Motor neuron (in vitro differentiated cells): ENCODE results near the gene VAMP1. TPM values are rescaled to one million over a fixed set of nuclear protein-coding genes. Genes with fewer than 3 reads are reported as not detected.
"Not testable (repeated sequence)": the region's sequence is repeated elsewhere in the genome, so short reads cannot be mapped to it uniquely, and the experiment has no call there.

ENCODE experiments used
- ATAC-seq, 8 experiments: fragments of 200-7000 bp; cut with Tn5 transposase; replicated peaks in 6 of 8; 2 replicates each; pipeline ENCODE4 v1.8.0; 2021; ENCODE audit warnings: mild to moderate bottlenecking in 8 of 8, moderate library complexity in 8 of 8
- H3K27ac ChIP-seq, 2 donors: fragments of 250-450 bp; sonication (Bioruptor Pico); 2 replicates each; pipeline ENCODE4 v1.9.0; 2021; ENCODE audit warnings: antibody characterized with exemption in 2 of 2, mild to moderate bottlenecking in 2 of 2, moderate library complexity in 1 of 2
- H3K4me1 ChIP-seq, 2 donors: fragments of 250-450 bp; sonication (Bioruptor Pico); replicated peaks in 1 of 2; 2 replicates each; pipeline ENCODE4 v1.6.1; 2021; ENCODE audit warnings: antibody characterized with exemption in 2 of 2, mild to moderate bottlenecking in 2 of 2, moderate library complexity in 1 of 2
- H3K4me3 ChIP-seq, 5 donors: fragments of 250-450 bp; sonication (Bioruptor Pico); 2 replicates each; pipeline ENCODE4 v1.9.0; 2021; ENCODE audit warnings: antibody characterized with exemption in 5 of 5, mild to moderate bottlenecking in 5 of 5, moderate library complexity in 4 of 5
- WGBS, 10 experiments: fragments of 450-650 bp; shearing (Covaris generic); methylation state at CpG; one replicate each; pipeline ENCODE4 v1.0.0; 2022; 5-methylcytosine and 5-hydroxymethylcytosine counted together
- in situ Hi-C, 9 experiments: fragments of 400-800 bp; cut with MboI; loops; one replicate each; pipeline ENCODE4 v1.15.0; 2021; ENCODE audit warnings: low sequenced_read_pairs in 9 of 9, low pct_unique_long_range_greater_than_20kb in 2 of 9; ENCODE audit not compliant: unreplicated experiment in 9 of 9
- total RNA-seq, 8 experiments: library from RNA; unstranded; fragments of 300-600 nt; gene quantifications; 2 replicates each; pipeline versions ENCODE4 v1.2.3 to v1.2.4, GENCODE V29; 2022

Gene VAMP1
- total RNA-seq, result 10 to 100 TPM in 7 of 8 experiments, 1 to 10 TPM in 1; 6.1 to 38.3 (median 15.9) TPM

GRCh38 chr12:6470375-6471163 is at the start of gene VAMP1:
VAMP1 (minus strand) TSS chr12:6470677; CDS start chr12:6470531, 146 bp downstream.
- WGBS, 10 experiments, result 0% methylated on average over 4 to 10 of the region's 69 CpGs; no CpG with 5 or more reads in 5 of the 10 experiments
- Histone ChIP-seq H3K27ac (peak within 1 kb of the TSS; percentile 51 to 68), H3K4me3 (peak within 1 kb of the TSS; percentile 56 to 71 (median 62)), H3K4me1 (peaks cover 3 to 11% of the 10 kb centered on the region in 2 donors)
- in situ Hi-C loops, result no loop called here
- ATAC-seq, result peak; percentile 89 to 94 (median 93)

GRCh38 chr12:6520186-6520585 is 49.7 kb upstream of the VAMP1 start:
- ATAC-seq, result no peak
- in situ Hi-C loops, result no loop called here
- WGBS, 10 experiments, result 77 to 100% (median 96%) methylated on average over 1 to 3 of the region's 3 CpGs; no CpG with 5 or more reads in 2 of the 10 experiments
- no peak overlapping the region for H3K27ac ChIP-seq
- no peak overlapping the region for H3K4me3 ChIP-seq
- H3K4me1 ChIP-seq, result no peaks in the 10 kb centered on the region

GRCh38 chr12:6508087-6508486 is 37.6 kb upstream of the VAMP1 start:
- no peak for ATAC-seq
- H3K27ac ChIP-seq, result no peak overlapping the region

GRCh38 chr12:6507102-6507998 is 36.9 kb upstream of the VAMP1 start:
- Histone ChIP-seq H3K4me1 (no peaks in the 10 kb centered on the region), H3K4me3 (no peak overlapping the region), H3K27ac (no peak overlapping the region)
- peak in 1 of 8 experiments; percentile 17 for ATAC-seq
- in situ Hi-C loops, result no loop called here
- 71 to 97% (median 83%) methylated on average over 4 to 11 of the region's 12 CpGs for WGBS, 10 experiments

More at GRCh38 chr12:6508087-6508486, 37.6 kb upstream of the VAMP1 start:
- no peak overlapping the region for H3K4me3 ChIP-seq
- in situ Hi-C loops, result no loop called here
- 0 to 100% (median 78%) methylated on average over 1 to 7 of the region's 7 CpGs for WGBS, 10 experiments
- H3K4me1 ChIP-seq, result no peaks in the 10 kb centered on the region

- 20 to 100% (median 97%) methylated on average over 1 to 2 of the region's 2 CpGs; no CpG with 5 or more reads in 2 of the 10 experiments for WGBS, 10 experiments
- Histone ChIP-seq H3K4me3 (no peak overlapping the region), H3K27ac (no peak overlapping the region), H3K4me1 (peaks cover 0 to 2% of the 10 kb centered on the region in 2 donors)
- in situ Hi-C loops, result no loop called here
- ATAC-seq, result no peak
These were observed 30.0 kb upstream of the VAMP1 start for GRCh38 chr12:6500466-6500865.

- H3K4me3 ChIP-seq, in situ Hi-C loops, H3K27ac ChIP-seq, ATAC-seq: not testable (repeated sequence)
- H3K4me1 ChIP-seq, result peaks cover 8 to 16% of the 10 kb centered on the region in 2 donors
- WGBS, 10 experiments, result 50 to 100% (median 86%) methylated on average over 1 to 3 of the region's 3 CpGs; no CpG with 5 or more reads in 1 of the 10 experiments
These were observed 26.8 kb upstream of the VAMP1 start for GRCh38 chr12:6497291-6497690.

- in situ Hi-C loops, result no loop called here
- H3K27ac ChIP-seq, result no peak overlapping the region
- 17 to 92% (median 60%) methylated on average over 1 of the region's 1 CpG; no CpG with 5 or more reads in 5 of the 10 experiments for WGBS, 10 experiments
These were observed 24.5 kb upstream of the VAMP1 start for GRCh38 chr12:6494968-6495367.

GRCh38 chr12:6494258-6494743 is 23.8 kb upstream of the VAMP1 start:
- Histone ChIP-seq H3K27ac (no peak overlapping the region), H3K4me1 (peaks cover 11 to 19% of the 10 kb centered on the region in 2 donors), H3K4me3 (peak overlapping the region; percentile 49 to 93 (median 85))
- in situ Hi-C loops, result no loop called here
- ATAC-seq, result peak in 1 of 8 experiments; percentile 8
- 0 to 29% (median 4%) methylated on average over 1 to 7 of the region's 14 CpGs for WGBS, 10 experiments

More at GRCh38 chr12:6494968-6495367, 24.5 kb upstream of the VAMP1 start:
- Histone ChIP-seq H3K4me3 (peak overlapping the region in 4 of 5 donors; percentile 58 to 93 (median 86)), H3K4me1 (peaks cover 11 to 19% of the 10 kb centered on the region in 2 donors)
- no peak for ATAC-seq

GRCh38 chr12:6493497-6494257 is 23.2 kb upstream of the VAMP1 start, which contains the start of gene NCAPD2:
NCAPD2 (plus strand) TSS chr12:6494102; CDS start chr12:6495099, 997 bp downstream.
- in situ Hi-C loops, result no loop called here
- H3K4me1 ChIP-seq, result peaks cover 11 to 19% of the 10 kb centered on the region in 2 donors
- peak within 1 kb of the TSS; percentile 77 to 79 for H3K27ac ChIP-seq
- peak within 1 kb of the TSS; percentile 49 to 93 (median 85) for H3K4me3 ChIP-seq
- WGBS, 10 experiments, result 0 to 8% (median 0%) methylated on average over 2 to 15 of the region's 49 CpGs; no CpG with 5 or more reads in 3 of the 10 experiments
- peak; percentile 86 to 91 (median 88) for ATAC-seq

GRCh38 chr12:6492838-6493496 is 22.5 kb upstream of the VAMP1 start, which contains the start of gene MRPL51:
MRPL51 (minus strand) TSS chr12:6493262; CDS start chr12:6493136, 126 bp downstream.
- peak within 1 kb of the TSS; percentile 49 to 93 (median 85) for H3K4me3 ChIP-seq
- H3K27ac ChIP-seq, result peak within 1 kb of the TSS; percentile 77 to 79
- in situ Hi-C loops, result no loop called here
- ATAC-seq, result peak; percentile 82 to 89 (median 86)
- H3K4me1 ChIP-seq, result peaks cover 11 to 19% of the 10 kb centered on the region in 2 donors
- WGBS, 10 experiments, result 0 to 2% (median 0%) methylated on average over 1 to 13 of the region's 39 CpGs; no CpG with 5 or more reads in 2 of the 10 experiments

GRCh38 chr12:6490673-6491072 is 20.2 kb upstream of the VAMP1 start:
- WGBS, 10 experiments, result 100% methylated on average over 1 of the region's 1 CpG; no CpG with 5 or more reads in 5 of the 10 experiments
- ATAC-seq, in situ Hi-C loops: not testable (repeated sequence)

More at GRCh38 chr12:6490673-6491072, 20.2 kb upstream of the VAMP1 start:
- peaks cover 11 to 19% of the 10 kb centered on the region in 2 donors for H3K4me1 ChIP-seq
- not testable (repeated sequence) for H3K27ac ChIP-seq, H3K4me3 ChIP-seq
